ENCODE data around the gene WDR1. TPM values are rescaled to one million over a fixed set of nuclear protein-coding genes. Genes with fewer than 3 reads are reported as not detected.

WDR1 gene
- total and polyA plus RNA-seq, 11 donors = 76.1 to 299 (median 185) TPM

DNA sequence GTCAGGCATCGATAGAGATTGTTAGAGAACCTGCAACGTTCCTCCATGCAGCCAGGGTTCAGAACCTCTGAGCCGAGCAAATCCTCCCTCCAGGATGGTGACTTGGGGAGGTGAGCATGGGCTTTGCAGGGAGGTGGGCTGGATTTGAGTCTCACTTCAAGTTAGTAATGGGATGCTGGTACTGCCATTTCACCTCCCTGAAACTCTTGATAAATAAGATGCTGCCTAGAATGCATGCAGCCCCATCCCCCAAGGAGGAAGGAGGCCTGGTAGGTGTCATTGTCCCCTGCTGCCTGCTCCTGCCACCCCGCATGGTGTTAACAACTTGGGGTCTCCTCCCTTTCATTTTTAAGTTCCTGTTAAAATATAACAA, 59.6 kb downstream of the WDR1 start:
- H3K36me3 ChIP-seq = no peaks in the 10 kb centered on the region
- TF ChIP-seq POLR2A (IDR thresholded peaks at IDR 0.05) = no peak
- TF ChIP-seq, protein P1, sequence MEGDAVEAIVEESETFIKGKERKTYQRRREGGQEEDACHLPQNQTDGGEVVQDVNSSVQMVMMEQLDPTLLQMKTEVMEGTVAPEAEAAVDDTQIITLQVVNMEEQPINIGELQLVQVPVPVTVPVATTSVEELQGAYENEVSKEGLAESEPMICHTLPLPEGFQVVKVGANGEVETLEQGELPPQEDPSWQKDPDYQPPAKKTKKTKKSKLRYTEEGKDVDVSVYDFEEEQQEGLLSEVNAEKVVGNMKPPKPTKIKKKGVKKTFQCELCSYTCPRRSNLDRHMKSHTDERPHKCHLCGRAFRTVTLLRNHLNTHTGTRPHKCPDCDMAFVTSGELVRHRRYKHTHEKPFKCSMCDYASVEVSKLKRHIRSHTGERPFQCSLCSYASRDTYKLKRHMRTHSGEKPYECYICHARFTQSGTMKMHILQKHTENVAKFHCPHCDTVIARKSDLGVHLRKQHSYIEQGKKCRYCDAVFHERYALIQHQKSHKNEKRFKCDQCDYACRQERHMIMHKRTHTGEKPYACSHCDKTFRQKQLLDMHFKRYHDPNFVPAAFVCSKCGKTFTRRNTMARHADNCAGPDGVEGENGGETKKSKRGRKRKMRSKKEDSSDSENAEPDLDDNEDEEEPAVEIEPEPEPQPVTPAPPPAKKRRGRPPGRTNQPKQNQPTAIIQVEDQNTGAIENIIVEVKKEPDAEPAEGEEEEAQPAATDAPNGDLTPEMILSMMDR (IDR thresholded peaks at IDR 0.05) = no peak
- no peak overlapping the region for H3K4me3 ChIP-seq
- no peaks in the 10 kb centered on the region for H3K27me3 ChIP-seq
- ATAC-seq (no peak), DNase-seq (no peak)
- H3K9me3 ChIP-seq = no peaks in the 10 kb centered on the region
- 76 to 86% (median 83%) methylated on average over 4 of the region's 4 CpGs for WGBS, 4 donors
- H3K4me1 ChIP-seq = peaks cover 0 to 25% (median 10%) of the 10 kb centered on the region in 12 donors
- intact Hi-C loops (cut with DNase I) = loop anchor here in 1 of 10 donors (5.0 kb wide), 1 partner anchor 290 kb away; no protein-coding TSS in a partner anchor
- H3K27ac ChIP-seq = peak overlapping the region in 3 of 12 donors; percentile 11 to 22 (median 15)

DNA sequence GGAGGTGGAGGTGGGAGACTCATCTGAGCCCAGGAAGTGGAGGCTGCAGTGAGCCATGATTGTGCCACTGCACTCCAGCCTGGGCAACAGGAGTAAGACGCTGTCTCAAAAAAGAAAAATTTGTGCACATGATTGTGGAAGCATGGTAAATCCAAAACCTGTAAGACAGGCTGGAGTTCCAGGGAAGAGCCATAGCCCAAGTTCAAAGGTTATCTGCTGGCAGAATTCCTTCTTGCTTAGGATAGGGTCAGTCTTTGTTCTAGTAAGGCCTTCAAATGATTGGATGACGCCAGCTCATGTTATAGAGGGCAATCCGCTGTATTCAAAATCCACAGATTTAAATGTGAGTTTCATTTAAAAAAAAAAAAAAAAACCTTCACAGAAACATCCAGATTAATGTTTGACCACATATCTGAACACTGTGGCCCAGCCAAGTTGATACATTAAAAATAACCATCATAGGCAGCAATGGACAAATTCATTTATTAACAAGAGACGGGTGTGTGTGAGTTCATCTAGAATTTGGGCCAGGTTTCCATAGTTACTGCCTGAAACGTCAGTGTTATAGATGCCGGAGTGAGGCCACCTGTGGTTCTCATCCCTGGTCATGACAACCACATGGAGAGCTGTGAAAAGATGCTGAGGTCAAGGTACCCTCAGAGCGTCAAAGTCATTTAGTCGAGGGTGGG, 60.1 kb downstream of the WDR1 start:
- no peak for DNase-seq
- Histone ChIP-seq H3K4me1 (peaks cover 0 to 25% (median 9%) of the 10 kb centered on the region in 12 donors), H3K27me3 (no peaks in the 10 kb centered on the region), H3K4me3 (no peak overlapping the region), H3K36me3 (no peaks in the 10 kb centered on the region), H3K9me3 (no peaks in the 10 kb centered on the region), H3K27ac (peak overlapping the region in 2 of 12 donors; percentile 22 to 88)
- ATAC-seq = no peak
- TF ChIP-seq POLR2A (IDR thresholded peaks at IDR 0.05) = no peak
- TF ChIP-seq, protein P1 (IDR thresholded peaks at IDR 0.05) = no peak
- intact Hi-C loops (cut with DNase I) = loop anchor here in 1 of 10 donors (5.0 kb wide), 1 partner anchor 289 kb away; no protein-coding TSS in a partner anchor
- 84 to 88% (median 87%) methylated on average over 8 of the region's 8 CpGs for WGBS, 4 donors

DNA sequence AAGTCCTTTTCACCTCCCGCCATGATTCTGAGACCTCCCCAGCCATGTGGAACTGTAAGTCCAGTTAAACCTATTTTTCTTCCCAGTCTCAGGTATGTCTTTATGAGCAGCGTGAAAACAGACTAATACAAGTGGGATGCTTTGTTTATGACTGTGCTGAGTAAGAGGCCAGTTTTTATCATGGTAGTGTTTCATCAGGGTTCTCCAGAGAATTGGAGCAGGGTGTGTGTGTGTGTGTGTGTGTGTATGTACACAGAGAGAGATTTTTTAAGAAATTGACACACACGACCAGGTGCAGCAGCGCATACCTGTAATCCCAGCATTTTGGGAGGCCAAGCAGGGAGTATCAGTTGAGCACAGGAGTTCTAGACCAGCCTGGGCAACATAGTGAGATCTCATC, 60.7 kb downstream of the WDR1 start:
- DNase-seq = no peak
- Histone ChIP-seq H3K4me1 (peaks cover 0 to 25% (median 7%) of the 10 kb centered on the region in 12 donors), H3K36me3 (no peaks in the 10 kb centered on the region), H3K4me3 (no peak overlapping the region), H3K27ac (peak overlapping the region in 3 of 12 donors; percentile 71 to 88 (median 77)), H3K9me3 (no peaks in the 10 kb centered on the region), H3K27me3 (no peaks in the 10 kb centered on the region)
- TF ChIP-seq, protein P1 (IDR thresholded peaks at IDR 0.05) = no peak
- TF ChIP-seq POLR2A (IDR thresholded peaks at IDR 0.05) = no peak
- 93 to 95% (median 94%) methylated on average over 4 of the region's 4 CpGs for WGBS, 4 donors
- no peak for ATAC-seq
- intact Hi-C loops (cut with DNase I) = loop anchor here in 1 of 10 donors (5.0 kb wide), 1 partner anchor 289 kb away; no protein-coding TSS in a partner anchor

DNA sequence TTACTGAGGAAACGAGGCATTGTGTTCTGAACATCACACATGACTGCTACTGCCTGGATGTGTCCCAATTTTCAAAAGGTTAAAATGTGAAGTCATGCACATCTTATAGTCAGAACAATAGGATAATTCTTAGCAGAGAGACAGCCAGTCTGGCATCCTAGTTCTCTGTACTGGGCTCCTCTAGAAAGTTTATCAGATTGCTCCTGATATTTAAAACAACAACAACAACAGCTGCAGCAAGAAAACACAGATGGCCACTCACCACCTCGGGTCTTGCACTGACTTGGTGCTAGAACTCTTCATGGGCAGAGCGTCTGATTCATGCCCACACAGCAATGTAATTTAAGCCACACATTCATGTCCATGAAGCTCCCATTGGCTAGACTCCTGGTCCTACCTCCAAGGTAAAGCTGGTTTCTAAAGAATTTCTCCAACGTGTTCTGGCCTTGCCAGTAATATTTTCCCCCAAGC, 62.0 kb downstream of the WDR1 start:
- ATAC-seq (peak; percentile 44 to 83 (median 60)), DNase-seq (no peak)
- intact Hi-C loops (cut with DNase I) = loop anchor here in 1 of 10 donors (5.0 kb wide), 1 partner anchor 287 kb away; no protein-coding TSS in a partner anchor
- Histone ChIP-seq H3K9me3 (no peaks in the 10 kb centered on the region), H3K27ac (peak overlapping the region in 11 of 12 donors; percentile 19 to 88 (median 51)), H3K27me3 (no peaks in the 10 kb centered on the region), H3K4me3 (no peak overlapping the region), H3K4me1 (peaks cover 0 to 25% (median 7%) of the 10 kb centered on the region in 12 donors), H3K36me3 (no peaks in the 10 kb centered on the region)
- 44 to 56% (median 52%) methylated on average over 4 of the region's 4 CpGs for WGBS, 4 donors
- TF ChIP-seq POLR2A (IDR thresholded peaks at IDR 0.05) = no peak
- TF ChIP-seq, protein P1 (IDR thresholded peaks at IDR 0.05) = no peak
